ENCODE measurements around the gene ZCCHC4. TPM values are rescaled to one million over a fixed set of nuclear protein-coding genes. Genes with fewer than 3 reads are reported as not detected.

The ZCCHC4 gene
- total RNA-seq, 4 donors from 2014 or later, result 6.9 to 14.2 (median 12.4) TPM

DNA sequence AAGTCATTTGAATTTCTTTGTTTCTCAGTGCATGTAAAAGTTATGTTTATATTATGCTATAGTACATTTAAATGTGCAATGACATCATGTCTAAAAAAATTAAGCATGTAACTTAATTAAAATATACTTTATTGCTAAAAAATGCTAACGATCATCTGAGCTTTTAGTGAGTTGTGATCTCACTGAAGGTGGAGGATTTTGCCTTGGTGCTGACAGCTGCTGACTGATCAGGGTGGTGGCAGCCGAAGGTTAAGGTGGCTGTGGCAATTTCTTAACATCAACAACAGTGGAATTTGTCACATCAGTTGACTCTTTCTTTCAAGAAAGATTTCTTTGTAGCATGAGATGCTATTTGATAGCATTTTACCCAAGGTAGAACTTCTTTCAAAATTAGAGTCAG is 71.1 kb downstream of the ZCCHC4 start:
- intact Hi-C loops (cut with DNase I; ENCODE audit: low total_unique reads) (no loop called here), in situ Hi-C loops (cut with MboI; ENCODE audit: low sequenced_read_pairs in 4 of 4) (no loop called here)
- no peak overlapping the region for H3K27ac ChIP-seq
- ATAC-seq (no peak), DNase-seq (no peak)
- peaks cover 0 to 8% of the 10 kb centered on the region in 2 donors for H3K4me1 ChIP-seq
- H3K9me3 ChIP-seq, result no peaks in the 10 kb centered on the region
- H3K36me3 ChIP-seq, result peaks cover 0 to 50% of the 10 kb centered on the region in 2 donors
- no peak for TF ChIP-seq POLR2A (IDR thresholded peaks at IDR 0.05)
- TF ChIP-seq, protein P1, sequence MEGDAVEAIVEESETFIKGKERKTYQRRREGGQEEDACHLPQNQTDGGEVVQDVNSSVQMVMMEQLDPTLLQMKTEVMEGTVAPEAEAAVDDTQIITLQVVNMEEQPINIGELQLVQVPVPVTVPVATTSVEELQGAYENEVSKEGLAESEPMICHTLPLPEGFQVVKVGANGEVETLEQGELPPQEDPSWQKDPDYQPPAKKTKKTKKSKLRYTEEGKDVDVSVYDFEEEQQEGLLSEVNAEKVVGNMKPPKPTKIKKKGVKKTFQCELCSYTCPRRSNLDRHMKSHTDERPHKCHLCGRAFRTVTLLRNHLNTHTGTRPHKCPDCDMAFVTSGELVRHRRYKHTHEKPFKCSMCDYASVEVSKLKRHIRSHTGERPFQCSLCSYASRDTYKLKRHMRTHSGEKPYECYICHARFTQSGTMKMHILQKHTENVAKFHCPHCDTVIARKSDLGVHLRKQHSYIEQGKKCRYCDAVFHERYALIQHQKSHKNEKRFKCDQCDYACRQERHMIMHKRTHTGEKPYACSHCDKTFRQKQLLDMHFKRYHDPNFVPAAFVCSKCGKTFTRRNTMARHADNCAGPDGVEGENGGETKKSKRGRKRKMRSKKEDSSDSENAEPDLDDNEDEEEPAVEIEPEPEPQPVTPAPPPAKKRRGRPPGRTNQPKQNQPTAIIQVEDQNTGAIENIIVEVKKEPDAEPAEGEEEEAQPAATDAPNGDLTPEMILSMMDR (IDR thresholded peaks at IDR 0.05 in 4 of 5, conservative IDR thresholded peaks at IDR 0.05 in 1 of 5), result no peak
- no peak overlapping the region for H3K4me3 ChIP-seq
- H3K27me3 ChIP-seq, result no peaks in the 10 kb centered on the region

DNA sequence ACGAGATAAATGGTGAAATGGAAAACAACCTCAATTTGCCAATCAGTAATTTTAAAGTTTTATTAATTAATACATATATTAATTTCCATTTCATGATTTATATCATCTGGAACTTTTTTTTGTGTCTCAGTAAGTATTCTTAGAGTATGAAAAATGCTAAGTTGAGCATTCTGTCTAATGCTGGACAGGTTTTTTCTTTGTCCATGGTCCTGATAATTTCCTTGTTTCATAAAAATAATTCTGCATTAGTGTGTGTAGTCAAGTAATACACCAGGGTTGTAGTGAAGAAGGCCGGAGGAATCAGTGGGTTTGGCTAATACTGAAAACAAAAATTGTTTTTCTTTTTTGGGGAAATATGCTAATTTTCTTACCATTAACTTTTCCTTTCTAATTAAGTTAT is 74.4 kb downstream of the ZCCHC4 start:
- no peaks in the 10 kb centered on the region for H3K27me3 ChIP-seq
- ATAC-seq (no peak), DNase-seq (no peak)
- no peak overlapping the region for H3K27ac ChIP-seq
- H3K4me3 ChIP-seq, result no peak overlapping the region
- no peaks in the 10 kb centered on the region for H3K4me1 ChIP-seq
- H3K9me3 ChIP-seq, result no peaks in the 10 kb centered on the region
- in situ Hi-C loops (cut with MboI; ENCODE audit: low sequenced_read_pairs in 4 of 4) (no loop called here), intact Hi-C loops (cut with DNase I; ENCODE audit: low total_unique reads) (no loop called here)
- TF ChIP-seq POLR2A (IDR thresholded peaks at IDR 0.05), result no peak
- TF ChIP-seq, protein P1 (IDR thresholded peaks at IDR 0.05 in 4 of 5, conservative IDR thresholded peaks at IDR 0.05 in 1 of 5), result no peak
- peaks cover 0 to 55% of the 10 kb centered on the region in 2 donors for H3K36me3 ChIP-seq

DNA sequence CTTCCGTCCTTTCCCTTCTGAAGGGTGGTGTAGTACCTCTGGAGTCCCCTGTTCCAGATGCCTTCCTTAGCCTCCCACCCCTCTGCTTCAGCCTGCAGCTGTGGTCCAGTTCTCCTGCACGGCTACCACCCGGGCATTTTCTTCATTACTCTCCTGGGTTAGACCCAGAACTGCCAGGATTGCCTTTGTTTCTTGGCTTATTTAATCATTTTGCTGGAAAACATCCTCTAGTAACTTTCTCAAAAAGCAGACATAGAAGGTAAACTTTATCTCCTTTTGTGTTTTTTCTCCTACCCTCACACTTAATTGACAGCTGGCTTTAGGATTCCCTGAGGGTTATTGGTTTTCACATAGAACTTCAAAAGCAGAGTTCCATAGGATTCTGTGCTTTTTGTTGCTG is 84.7 kb downstream of the ZCCHC4 start:
- in situ Hi-C loops (cut with MboI; ENCODE audit: low sequenced_read_pairs in 4 of 4) (no loop called here), intact Hi-C loops (cut with DNase I; ENCODE audit: low total_unique reads) (no loop called here)
- H3K9me3 ChIP-seq, result no peaks in the 10 kb centered on the region
- H3K36me3 ChIP-seq, result peaks cover 0 to 89% of the 10 kb centered on the region in 2 donors
- H3K27me3 ChIP-seq, result no peaks in the 10 kb centered on the region
- no peak for DNase-seq
- no peak for ATAC-seq
- no peak overlapping the region for H3K4me3 ChIP-seq
- TF ChIP-seq, protein P1 (IDR thresholded peaks at IDR 0.05 in 4 of 5, conservative IDR thresholded peaks at IDR 0.05 in 1 of 5), result no peak
- no peak for TF ChIP-seq POLR2A (IDR thresholded peaks at IDR 0.05)
- H3K27ac ChIP-seq, result no peak overlapping the region
- no peaks in the 10 kb centered on the region for H3K4me1 ChIP-seq

DNA sequence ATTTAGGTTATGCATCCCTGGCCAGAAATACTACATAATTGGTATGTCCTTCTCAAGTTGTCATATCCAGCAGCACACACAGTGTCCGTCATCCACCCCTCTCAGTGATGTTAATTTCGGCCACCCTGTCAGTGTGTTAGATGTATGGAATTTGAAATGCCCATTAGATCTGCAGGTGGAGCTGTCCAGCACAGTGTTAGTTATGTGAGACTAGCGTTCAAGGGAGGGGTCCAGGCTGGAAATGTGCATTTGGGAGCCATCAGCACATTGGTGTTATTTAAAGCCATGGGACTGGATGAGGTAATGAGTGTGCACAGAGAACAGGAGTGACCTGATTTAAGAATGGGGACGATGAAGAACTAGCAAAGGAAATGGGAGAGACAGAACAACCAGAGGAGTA is 86.9 kb downstream of the ZCCHC4 start:
- no peak for DNase-seq
- Histone ChIP-seq H3K9me3 (no peaks in the 10 kb centered on the region), H3K27ac (no peak overlapping the region), H3K27me3 (no peaks in the 10 kb centered on the region), H3K4me1 (no peaks in the 10 kb centered on the region), H3K36me3 (peaks cover 0 to 67% of the 10 kb centered on the region in 2 donors), H3K4me3 (no peak overlapping the region)
- TF ChIP-seq POLR2A (IDR thresholded peaks at IDR 0.05), result no peak
- TF ChIP-seq, protein P1 (IDR thresholded peaks at IDR 0.05 in 4 of 5, conservative IDR thresholded peaks at IDR 0.05 in 1 of 5), result no peak
- no peak for ATAC-seq
- intact Hi-C loops (cut with DNase I; ENCODE audit: low total_unique reads) (no loop called here), in situ Hi-C loops (cut with MboI; ENCODE audit: low sequenced_read_pairs in 4 of 4) (no loop called here)

DNA sequence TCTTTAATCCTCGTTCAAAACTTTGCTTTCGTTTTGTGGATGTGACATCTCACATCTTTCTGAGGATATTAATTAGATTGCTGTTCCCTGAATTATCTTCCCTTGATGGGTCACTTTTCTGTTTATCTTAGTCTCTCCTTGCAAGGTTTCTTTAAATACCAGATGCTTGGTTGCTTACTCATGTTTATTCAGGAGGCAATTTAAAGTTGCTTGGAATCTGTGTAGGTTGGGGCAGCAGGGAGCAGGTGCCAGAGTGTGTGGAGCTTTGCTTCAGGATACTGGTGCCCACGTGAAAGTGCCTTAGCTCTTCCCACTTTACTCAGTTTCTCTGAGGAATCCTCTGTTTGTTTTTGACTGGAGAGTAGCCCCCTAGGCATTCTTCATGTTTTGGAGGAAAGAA is 88.5 kb downstream of the ZCCHC4 start:
- Histone ChIP-seq H3K4me3 (no peak overlapping the region), H3K36me3 (peaks cover 0 to 65% of the 10 kb centered on the region in 2 donors), H3K4me1 (no peaks in the 10 kb centered on the region), H3K27ac (no peak overlapping the region), H3K27me3 (no peaks in the 10 kb centered on the region), H3K9me3 (no peaks in the 10 kb centered on the region)
- intact Hi-C loops (cut with DNase I; ENCODE audit: low total_unique reads), result no loop called here
- ATAC-seq, result no peak
- DNase-seq, result no peak
- in situ Hi-C loops (cut with MboI; ENCODE audit: low sequenced_read_pairs in 4 of 4), result no loop called here
- no peak for TF ChIP-seq POLR2A (IDR thresholded peaks at IDR 0.05)
- TF ChIP-seq, protein P1 (IDR thresholded peaks at IDR 0.05 in 4 of 5, conservative IDR thresholded peaks at IDR 0.05 in 1 of 5), result no peak

Measured in gastrocnemius medialis (tissue), 4 donors.